Activated CD4-positive, alpha-beta memory T cell treated with anti-CD3 and anti-CD28 coated beads, Interleukin-2, amount 10 ng/mL, durations not matched to agents 7 days and 5 days (primary cell): Measurements from ENCODE around the gene SHF. TPM values are rescaled to one million over a fixed set of nuclear protein-coding genes. Genes with fewer than 3 reads are reported as not detected.
"Not testable (repeated sequence)": the region's sequence is repeated elsewhere in the genome, so short reads cannot be mapped to it uniquely, and the experiment has no call there.

Experiments
- CTCF ChIA-PET: fragments of 350-600 bp; sonication (Branson Sonifier 250); formaldehyde crosslinking; loops from one replicate; lab custom pipeline; 2021; ENCODE audit warnings: antibody characterized with exemption, inconsistent platforms; lab: Charles Lee
- POLR2A ChIA-PET: fragments of 350-600 bp; sonication (Branson Sonifier 250); formaldehyde crosslinking; loops from one replicate; lab custom pipeline; 2021; ENCODE audit warnings: antibody characterized with exemption; lab: Charles Lee
- DNase-seq: peaks from one replicate; pipeline ENCODE4 v3.0.0-alpha.2; 2020
- H3K27ac Mint-ChIP-seq: one replicate; pipeline ENCODE4 v1.8.0; 2021; ENCODE audit warnings: mild to moderate bottlenecking, mixed read lengths
- H3K27me3 Mint-ChIP-seq: one replicate; pipeline ENCODE4 v1.8.0; 2021; ENCODE audit warnings: mixed read lengths
- H3K36me3 Mint-ChIP-seq: one replicate; pipeline ENCODE4 v1.8.0; 2021; ENCODE audit warnings: low read depth, mixed read lengths
- H3K4me1 Mint-ChIP-seq: one replicate; pipeline ENCODE4 v1.8.0; 2021; ENCODE audit warnings: mixed read lengths
- H3K4me3 Mint-ChIP-seq: one replicate; pipeline ENCODE4 v1.8.0; 2021; ENCODE audit warnings: mild to moderate bottlenecking, mixed read lengths
- H3K9me3 Mint-ChIP-seq: one replicate; pipeline ENCODE4 v1.8.0; 2021; ENCODE audit warnings: mixed read lengths
- total RNA-seq, 2 experiments: library from RNA; stranded (reverse); gene quantifications; one replicate each; pipeline ENCODE4 v1.2.3, GENCODE V29; 2021

The SHF gene
- total RNA-seq, 2 experiments from 2014 or later, result 1.7 to 2.0 TPM

DNA sequence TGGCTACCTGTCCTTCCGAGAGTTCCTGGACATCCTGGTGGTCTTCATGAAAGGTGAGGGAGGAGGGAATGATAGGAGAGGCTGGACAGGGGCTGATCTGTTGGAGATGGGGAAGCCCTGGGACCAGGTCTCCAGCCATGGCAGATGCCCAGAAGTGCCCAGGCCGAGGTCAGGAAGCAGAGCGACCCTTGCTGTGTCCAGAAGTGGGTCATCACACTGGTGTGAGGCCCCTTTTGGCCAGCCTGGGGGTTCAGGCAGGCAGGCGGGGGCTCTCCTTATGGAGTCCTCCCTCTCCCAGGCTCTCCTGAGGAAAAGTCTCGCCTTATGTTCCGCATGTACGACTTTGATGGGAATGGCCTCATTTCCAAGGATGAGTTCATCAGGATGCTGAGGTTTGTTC, 40.2 kb downstream of the SHF start:
- Mint-ChIP-seq H3K9me3 (no peaks in the 10 kb centered on the region), H3K27me3 (no peaks in the 10 kb centered on the region), H3K4me3 (no peak overlapping the region), H3K4me1 (no peaks in the 10 kb centered on the region), H3K36me3 (peaks cover 6% of the 10 kb centered on the region), H3K27ac (no peak overlapping the region)
- ChIA-PET CTCF (no interaction called here), POLR2A (no interaction called here)
- no peak for DNase-seq

DNA sequence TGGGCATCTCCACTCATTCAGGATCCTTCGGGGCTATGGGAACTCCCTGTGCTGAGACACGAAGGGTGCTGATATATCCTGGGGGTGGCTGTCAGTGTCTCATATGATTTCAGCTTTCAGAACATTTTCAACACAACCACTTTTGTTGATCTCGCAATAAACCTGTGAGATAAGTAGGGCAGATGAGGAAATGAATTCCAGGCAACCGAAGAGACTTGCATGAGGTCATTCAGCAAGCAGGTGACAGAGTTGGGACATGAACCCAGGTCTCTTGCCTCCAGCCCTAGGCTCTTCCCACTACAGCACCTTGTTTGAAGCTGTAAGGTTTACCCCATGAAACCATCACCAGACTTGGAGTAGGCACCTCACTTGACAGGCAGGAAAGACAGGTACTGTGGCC, 41.4 kb downstream of the SHF start:
- H3K27me3 Mint-ChIP-seq, result no peaks in the 10 kb centered on the region
- ChIA-PET POLR2A (no interaction called here), CTCF (interaction anchor here (0.9 to 1.6 kb wide), 4 partner anchors 16 to 28 kb away, joined by 3 to 6 read pairs (median 3); no protein-coding TSS in a partner anchor)
- no peaks in the 10 kb centered on the region for H3K4me1 Mint-ChIP-seq
- H3K27ac Mint-ChIP-seq, result no peak overlapping the region
- no peaks in the 10 kb centered on the region for H3K9me3 Mint-ChIP-seq
- no peaks in the 10 kb centered on the region for H3K36me3 Mint-ChIP-seq
- no peak for DNase-seq
- H3K4me3 Mint-ChIP-seq, result no peak overlapping the region

DNA sequence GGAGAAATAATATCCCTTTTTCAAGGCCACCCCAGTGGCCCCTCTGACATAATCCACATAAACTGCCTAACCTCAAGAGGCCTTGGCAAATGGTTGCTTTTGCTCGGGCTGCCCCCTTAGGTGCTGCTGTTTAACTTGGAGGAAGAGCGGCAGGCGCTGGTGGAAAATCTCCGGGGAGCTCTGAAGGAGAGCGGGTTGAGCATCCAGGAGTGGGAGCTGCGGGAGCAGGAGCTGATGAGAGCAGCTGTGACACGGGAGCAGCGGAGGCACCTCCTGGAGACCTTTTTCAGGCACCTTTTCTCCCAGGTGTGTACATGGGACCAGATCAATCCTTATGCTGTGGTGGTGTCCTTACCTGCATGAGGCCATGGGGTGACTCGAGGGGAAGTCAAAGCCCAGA, 43.0 kb downstream of the SHF start:
- Mint-ChIP-seq H3K4me3 (no peak overlapping the region), H3K36me3 (no peaks in the 10 kb centered on the region), H3K4me1 (no peaks in the 10 kb centered on the region), H3K27me3 (no peaks in the 10 kb centered on the region), H3K9me3 (no peaks in the 10 kb centered on the region), H3K27ac (no peak overlapping the region)
- DNase-seq, result no peak
- POLR2A ChIA-PET, result interaction anchor here (1.1 kb wide), 1 partner anchor 17 kb away, joined by 3 read pairs; no protein-coding TSS in a partner anchor
- CTCF ChIA-PET, result no interaction called here

DNA sequence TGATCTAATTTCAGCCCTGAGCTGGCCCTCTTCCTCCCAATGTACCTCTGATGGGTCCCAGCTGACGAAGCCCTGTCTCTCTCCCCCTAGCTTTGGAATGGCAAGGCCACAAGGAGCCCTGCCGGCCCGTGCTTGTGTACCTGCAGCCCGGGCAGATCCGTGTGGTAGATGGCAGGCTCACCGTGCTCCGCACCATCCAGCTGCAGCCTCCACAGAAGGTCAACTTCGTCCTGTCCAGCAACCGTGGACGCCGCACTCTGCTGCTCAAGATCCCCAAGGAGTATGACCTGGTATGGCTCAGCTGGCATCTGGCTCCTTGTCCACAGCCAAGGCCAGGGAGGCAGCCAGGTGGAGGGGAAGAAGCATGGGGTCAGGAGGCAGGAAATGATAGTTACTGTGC, 43.8 kb downstream of the SHF start:
- H3K27me3 Mint-ChIP-seq, result no peaks in the 10 kb centered on the region
- H3K4me1 Mint-ChIP-seq, result no peaks in the 10 kb centered on the region
- H3K9me3 Mint-ChIP-seq, result no peaks in the 10 kb centered on the region
- H3K4me3 Mint-ChIP-seq, result no peak overlapping the region
- ChIA-PET CTCF (no interaction called here), POLR2A (no interaction called here)
- no peaks in the 10 kb centered on the region for H3K36me3 Mint-ChIP-seq
- no peak for DNase-seq
- H3K27ac Mint-ChIP-seq, result no peak overlapping the region

DNA sequence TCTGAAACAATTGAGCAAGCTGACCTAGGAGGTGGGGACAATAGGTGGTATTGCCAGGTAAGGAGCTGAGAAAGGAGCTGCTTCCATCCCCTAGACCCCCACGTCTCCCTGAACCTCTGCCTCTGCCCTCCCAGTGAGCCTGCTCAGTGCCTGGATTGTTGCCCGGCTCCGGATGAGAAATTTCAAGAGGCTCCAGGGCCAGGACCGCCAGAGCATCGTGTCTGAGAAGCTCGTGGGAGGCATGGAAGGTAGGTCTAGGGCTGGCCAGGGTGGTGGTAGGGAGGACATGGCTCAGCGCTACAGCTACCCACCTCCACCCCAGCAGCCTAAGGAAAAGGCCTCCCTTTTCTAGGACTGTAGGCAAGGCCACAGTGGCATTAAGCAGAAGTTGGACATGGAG, 44.7 kb downstream of the SHF start:
- Mint-ChIP-seq H3K4me1 (no peaks in the 10 kb centered on the region), H3K27me3 (no peaks in the 10 kb centered on the region), H3K9me3 (no peaks in the 10 kb centered on the region), H3K4me3 (no peak overlapping the region), H3K27ac (no peak overlapping the region), H3K36me3 (no peaks in the 10 kb centered on the region)
- DNase-seq, result no peak
- ChIA-PET CTCF (no interaction called here), POLR2A (interaction anchor here (0.6 to 1.2 kb wide), 2 partner anchors 12 to 18 kb away, joined by 3 read pairs; no protein-coding TSS in a partner anchor)

DNA sequence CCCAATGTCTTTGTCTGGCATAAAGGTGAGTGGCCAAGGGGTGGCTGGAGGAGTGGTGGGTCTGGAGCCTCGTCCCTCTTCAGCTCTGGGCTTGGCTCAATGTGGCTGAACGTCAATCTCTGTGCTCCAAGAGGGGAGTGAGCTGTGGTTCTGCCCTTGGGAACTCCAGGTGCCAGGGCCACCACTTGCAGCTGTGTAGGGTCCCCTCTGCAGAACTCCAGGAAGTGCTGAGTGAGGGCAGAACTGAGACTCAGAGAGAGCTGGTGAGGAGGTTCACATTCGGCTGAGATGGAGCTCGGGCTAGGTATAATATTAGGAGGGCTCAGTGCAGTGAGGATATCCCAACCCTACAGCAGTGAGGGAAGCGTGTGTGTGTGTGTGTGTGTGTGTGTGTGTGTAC, 46.4 kb downstream of the SHF start:
- ChIA-PET POLR2A (interaction anchor here (1.1 kb wide), 1 partner anchor 12 kb away, joined by 3 read pairs; no protein-coding TSS in a partner anchor), CTCF (interaction anchor here (1.3 to 1.4 kb wide), 2 partner anchors 15 to 23 kb away, joined by 3 to 5 read pairs; no protein-coding TSS in a partner anchor)
- Mint-ChIP-seq H3K4me1 (peaks cover 4% of the 10 kb centered on the region), H3K4me3 (no peak overlapping the region), H3K27ac (no peak overlapping the region), H3K36me3 (no peaks in the 10 kb centered on the region), H3K27me3 (peaks cover 5% of the 10 kb centered on the region), H3K9me3 (no peaks in the 10 kb centered on the region)
- no peak for DNase-seq

DNA sequence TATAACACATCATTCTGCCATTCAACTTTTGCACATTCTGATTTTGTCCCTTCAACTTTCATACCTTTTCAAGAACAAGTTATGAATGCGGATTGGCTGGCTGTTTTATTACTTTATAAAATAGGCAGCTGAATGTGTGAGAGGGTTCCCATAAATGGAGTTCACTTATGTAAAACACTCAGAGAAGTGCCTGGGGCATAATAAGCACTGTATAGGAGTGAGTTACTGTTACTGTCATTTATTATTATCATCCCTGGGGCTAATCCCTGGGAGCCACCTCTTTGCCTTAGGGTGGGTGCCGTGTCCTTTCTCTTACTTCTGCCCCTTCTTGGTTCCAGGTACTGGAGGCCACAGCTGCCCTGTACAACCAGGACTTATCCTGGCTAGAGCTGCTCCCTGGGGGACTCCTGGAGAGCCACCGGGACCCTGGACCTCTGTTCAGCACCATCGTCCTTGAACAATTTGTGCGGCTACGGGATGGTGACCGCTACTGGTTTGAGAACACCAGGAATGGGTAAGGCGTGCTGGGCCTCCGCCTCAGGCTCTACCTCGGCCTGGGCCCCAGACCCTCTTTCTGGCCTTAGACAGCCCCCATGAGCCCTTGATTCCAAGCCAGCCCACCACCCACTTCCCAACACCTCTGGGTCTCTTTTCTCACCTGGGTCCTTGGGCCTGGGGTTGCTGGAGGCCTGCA, 47.1 kb downstream of the SHF start:
- POLR2A ChIA-PET, result interaction anchor here (1.1 kb wide), 1 partner anchor 10 kb away, joined by 3 read pairs; no protein-coding TSS in a partner anchor

DNA sequence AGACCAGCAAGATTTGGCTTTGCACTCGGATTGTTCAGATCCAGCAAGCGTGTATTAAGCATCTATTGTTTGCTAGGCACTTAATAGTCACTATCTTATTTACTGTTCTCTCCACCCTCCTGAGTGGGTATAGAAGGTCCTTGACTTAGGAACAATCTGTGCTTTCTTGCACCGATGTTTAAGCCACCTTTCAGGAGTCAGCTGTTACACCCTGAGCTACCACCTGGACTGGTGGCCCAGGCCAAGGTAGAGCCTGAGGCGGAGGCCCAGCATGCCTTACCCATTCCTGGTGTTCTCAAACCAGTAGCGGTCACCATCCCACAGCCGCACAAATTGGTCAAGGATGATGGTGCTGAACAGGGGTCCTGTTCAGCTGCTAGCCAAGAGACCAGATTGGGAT, 48.0 kb downstream of the SHF start:
- Mint-ChIP-seq H3K4me3 (no peak overlapping the region), H3K36me3 (no peaks in the 10 kb centered on the region), H3K27me3 (peaks cover 12% of the 10 kb centered on the region), H3K4me1 (peaks cover 9% of the 10 kb centered on the region), H3K9me3 (no peaks in the 10 kb centered on the region), H3K27ac (no peak overlapping the region)
- DNase-seq, result no peak
- ChIA-PET CTCF (no interaction called here), POLR2A (interaction anchor here (1.1 kb wide), 1 partner anchor 9 kb away, joined by 3 read pairs; no protein-coding TSS in a partner anchor)

More for the DNA sequence above, 47.1 kb downstream of the SHF start:
- no peaks in the 10 kb centered on the region for H3K36me3 Mint-ChIP-seq
- no peaks in the 10 kb centered on the region for H3K9me3 Mint-ChIP-seq
- H3K27ac Mint-ChIP-seq, result no peak overlapping the region
- H3K4me3 Mint-ChIP-seq, result no peak overlapping the region
- H3K4me1 Mint-ChIP-seq, result peaks cover 7% of the 10 kb centered on the region
- H3K27me3 Mint-ChIP-seq, result peaks cover 9% of the 10 kb centered on the region
- DNase-seq, result no peak
- CTCF ChIA-PET, result interaction anchor here (1.4 kb wide), 1 partner anchor 23 kb away, joined by 5 read pairs; no protein-coding TSS in a partner anchor

DNA sequence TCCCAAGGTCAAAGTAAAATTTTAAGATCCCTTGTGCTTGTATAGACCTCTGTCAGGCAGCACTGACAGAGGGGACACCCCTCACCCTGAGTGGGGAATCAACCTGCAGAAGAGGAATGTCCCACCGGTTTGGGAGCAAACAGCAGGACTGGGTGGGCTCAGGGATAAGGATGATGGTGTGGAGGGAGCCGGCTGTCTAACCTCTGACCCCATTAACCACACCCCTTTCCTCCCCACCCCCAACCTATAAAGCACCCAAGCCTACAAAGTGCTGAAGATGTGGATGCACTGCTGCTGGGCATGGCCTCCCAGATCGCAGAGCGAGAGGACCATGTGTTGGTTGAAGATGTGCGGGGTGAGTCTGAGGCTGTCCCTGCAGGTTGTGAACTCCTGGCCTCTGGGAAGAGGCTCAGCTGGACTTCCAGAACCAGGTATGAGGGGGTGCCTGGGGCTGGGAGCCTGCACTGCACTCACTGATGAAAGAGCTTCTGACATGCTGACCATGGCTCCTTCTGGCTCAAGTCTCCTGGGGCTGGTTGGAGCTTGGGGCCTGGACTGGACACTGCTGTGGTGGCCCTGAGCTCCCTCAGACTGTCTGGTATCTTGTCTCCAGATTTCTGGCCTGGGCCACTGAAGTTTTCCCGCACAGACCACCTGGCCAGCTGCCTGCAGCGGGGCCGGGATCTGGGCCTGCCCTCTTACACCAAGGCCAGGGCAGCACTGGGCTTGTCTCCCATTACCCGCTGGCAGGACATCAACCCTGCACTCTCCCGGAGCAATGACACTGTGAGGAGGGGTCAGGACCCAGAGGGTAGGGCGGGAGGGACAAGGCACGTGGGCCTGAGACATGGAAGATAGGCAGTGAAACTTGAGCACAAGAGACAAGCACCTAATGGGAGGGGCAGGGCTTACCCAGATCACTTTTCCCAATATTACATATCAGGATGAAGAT, 48.7 kb downstream of the SHF start:
- Mint-ChIP-seq H3K27ac (no peak overlapping the region), H3K27me3 (peaks cover 19% of the 10 kb centered on the region), H3K9me3 (no peaks in the 10 kb centered on the region), H3K4me3 (no peak overlapping the region), H3K4me1 (peaks cover 13% of the 10 kb centered on the region), H3K36me3 (no peaks in the 10 kb centered on the region)
- ChIA-PET CTCF (interaction anchor here (1.6 kb wide), 1 partner anchor 21 kb away, joined by 7 read pairs; no protein-coding TSS in a partner anchor), POLR2A (interaction anchor here (1.1 kb wide), 1 partner anchor 8 kb away, joined by 3 read pairs; no protein-coding TSS in a partner anchor)
- no peak for DNase-seq

DNA sequence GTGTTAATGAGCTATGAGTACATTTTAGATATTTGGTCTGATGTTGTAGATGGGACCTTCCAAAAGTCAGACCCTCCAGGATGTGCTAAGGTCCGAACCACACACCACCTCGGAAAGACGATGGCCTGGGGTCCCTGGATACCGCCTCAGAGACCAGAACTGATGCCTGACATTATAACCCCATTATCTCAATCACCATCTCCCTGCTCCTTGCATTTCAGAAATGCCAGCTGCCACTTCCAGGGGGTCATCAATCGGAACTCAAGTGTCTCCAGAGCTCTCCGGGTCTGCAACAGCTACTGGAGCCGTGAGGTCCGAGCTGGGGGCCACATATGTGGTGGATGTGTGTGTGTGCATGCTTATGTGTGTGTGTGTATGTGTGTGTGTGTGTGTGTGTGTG, 50.1 kb downstream of the SHF start:
- CTCF ChIA-PET, result interaction anchor here (1.6 kb wide), 1 partner anchor 20 kb away, joined by 7 read pairs; no protein-coding TSS in a partner anchor
- Mint-ChIP-seq H3K4me3 (no peak overlapping the region), H3K27ac (no peak overlapping the region), H3K4me1 (peaks cover 13% of the 10 kb centered on the region), H3K9me3 (no peaks in the 10 kb centered on the region), H3K27me3 (peaks cover 28% of the 10 kb centered on the region), H3K36me3 (no peaks in the 10 kb centered on the region)
- POLR2A ChIA-PET, result no interaction called here
- no peak for DNase-seq

DNA sequence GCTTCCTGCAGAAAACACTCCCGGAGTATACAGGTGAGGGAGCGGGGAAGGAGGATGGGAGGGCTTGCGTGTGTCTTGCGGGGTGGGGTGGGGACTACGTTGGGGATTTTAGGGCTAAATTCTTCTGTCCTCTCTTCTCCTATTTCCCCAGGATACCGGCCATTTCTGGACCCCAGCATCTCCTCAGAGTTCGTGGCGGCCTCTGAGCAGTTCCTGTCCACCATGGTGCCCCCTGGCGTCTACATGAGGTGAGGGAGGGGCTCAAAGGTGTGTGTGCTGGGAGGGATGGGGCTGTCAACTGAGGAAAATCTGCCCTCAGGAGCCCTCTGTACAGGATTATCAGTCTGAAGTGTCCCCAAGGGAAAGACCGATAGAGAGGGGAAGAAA, 51.4 kb downstream of the SHF start:
- no peak overlapping the region for H3K27ac Mint-ChIP-seq
- no peak overlapping the region for H3K4me3 Mint-ChIP-seq
- DNase-seq, result no peak
- peaks cover 33% of the 10 kb centered on the region for H3K27me3 Mint-ChIP-seq
- no peaks in the 10 kb centered on the region for H3K9me3 Mint-ChIP-seq
- POLR2A ChIA-PET, result no interaction called here
- CTCF ChIA-PET, result interaction anchor here (0.7 to 1.3 kb wide), 2 partner anchors 10 to 18 kb away, joined by 4 read pairs; no protein-coding TSS in a partner anchor
- no peaks in the 10 kb centered on the region for H3K36me3 Mint-ChIP-seq
- H3K4me1 Mint-ChIP-seq, result peaks cover 13% of the 10 kb centered on the region

DNA sequence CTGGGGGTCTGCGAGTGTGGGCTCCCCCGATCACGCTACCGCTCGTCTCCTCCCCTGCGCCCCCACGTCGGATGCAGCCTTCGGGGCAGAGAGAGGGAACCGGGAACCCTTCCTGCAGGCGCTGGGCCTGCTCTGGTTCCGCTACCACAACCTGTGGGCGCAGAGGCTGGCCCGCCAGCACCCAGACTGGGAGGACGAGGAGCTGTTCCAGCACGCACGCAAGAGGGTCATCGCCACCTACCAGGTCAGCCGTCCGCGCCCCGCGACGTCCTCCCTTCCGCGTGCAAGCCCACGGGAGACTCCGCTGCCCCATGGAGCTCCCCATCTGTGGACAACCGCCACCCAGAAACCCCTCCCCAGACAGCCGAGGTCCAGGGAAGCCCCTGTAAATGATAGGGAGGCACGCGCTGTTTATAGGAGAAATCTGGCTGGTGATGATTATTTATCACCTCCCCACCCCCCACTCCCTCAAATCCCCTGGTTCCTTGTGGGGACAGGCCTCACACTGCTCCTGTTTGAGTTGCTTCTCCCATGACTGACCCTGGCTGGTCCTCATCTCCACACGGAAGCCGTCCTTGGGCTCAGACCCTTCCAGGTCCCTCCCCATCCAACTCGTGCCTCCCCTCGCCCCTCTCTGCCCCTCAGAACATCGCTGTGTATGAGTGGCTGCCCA, 51.9 kb downstream of the SHF start:
- H3K36me3 Mint-ChIP-seq, H3K27ac Mint-ChIP-seq, DNase-seq, H3K4me3 Mint-ChIP-seq, POLR2A ChIA-PET, H3K9me3 Mint-ChIP-seq: not testable (repeated sequence)
- Mint-ChIP-seq H3K27me3 (peaks cover 35% of the 10 kb centered on the region), H3K4me1 (peaks cover 13% of the 10 kb centered on the region)
- CTCF ChIA-PET, result interaction anchor here (1.3 kb wide), 1 partner anchor 17 kb away, joined by 4 read pairs; no protein-coding TSS in a partner anchor
